Caco-2 (cell line): ENCODE results near the gene C17orf50. TPM values are rescaled to one million over a fixed set of nuclear protein-coding genes. Genes with fewer than 3 reads are reported as not detected.

Experiments
- BruUV-seq: library from RNA; stranded (reverse); fragments of 400-500 nt; replicated peaks from 2 replicates; lab custom pipeline; 2021; lab: Mats Ljungman, UMichigan
- CTCF ChIA-PET: fragments of 300-600 bp; sonication (Branson Sonifier 250); formaldehyde crosslinking; loops from one replicate; lab custom pipeline; 2022; ENCODE audit warnings: antibody characterized with exemption; lab: Charles Lee
- POLR2A ChIA-PET: fragments of 300-600 bp; sonication (Branson Sonifier 250); formaldehyde crosslinking; loops from one replicate; lab custom pipeline; 2022; ENCODE audit warnings: antibody characterized with exemption; lab: Charles Lee
- DNase-seq, 2 experiments: peaks; one replicate each; pipeline versions ENCODE4 v3.0.0 to v3.0.0-alpha.2; 2020 to 2022
- H3K27me3 ChIP-seq: replicated peaks from 2 replicates; pipeline ENCODE4 v1.6.0; 2011; ENCODE audit warnings: low read length; ENCODE audit not compliant: control insufficient read depth, insufficient read depth
- H3K36me3 ChIP-seq: 2 replicates; pipeline ENCODE4 v1.5.1; 2011; ENCODE audit warnings: low read length; ENCODE audit not compliant: control insufficient read depth, insufficient read depth
- H3K4me1 ChIP-seq: fragments of 250-450 bp; sonication (Bioruptor Pico); 2 replicates; pipeline ENCODE4 v1.5.1; 2020; ENCODE audit warnings: mild to moderate bottlenecking
- H3K4me3 ChIP-seq: 2 replicates; pipeline ENCODE4 v1.5.1; 2011; ENCODE audit warnings: low read depth, mild to moderate bottlenecking, control low read depth, low read length
- H3K9me3 ChIP-seq: fragments of 250-450 bp; sonication (Bioruptor Pico); 2 replicates; pipeline ENCODE4 v1.5.1; 2020; ENCODE audit warnings: mild to moderate bottlenecking, moderate library complexity
- H3K27ac Mint-ChIP-seq: one replicate; pipeline ENCODE4 v1.8.0; 2022; ENCODE audit warnings: mixed read lengths; ENCODE audit not compliant: unreplicated experiment
- H3K27me3 Mint-ChIP-seq: one replicate; pipeline ENCODE4 v1.8.0; 2022; ENCODE audit warnings: mixed read lengths; ENCODE audit not compliant: insufficient read depth, unreplicated experiment
- H3K36me3 Mint-ChIP-seq: one replicate; pipeline ENCODE4 v1.8.0; 2022; ENCODE audit warnings: mild to moderate bottlenecking, mixed read lengths; ENCODE audit not compliant: insufficient read depth, unreplicated experiment
- H3K4me1 Mint-ChIP-seq: one replicate; pipeline ENCODE4 v1.8.0; 2022; ENCODE audit warnings: low read depth, mixed read lengths; ENCODE audit not compliant: unreplicated experiment
- H3K4me3 Mint-ChIP-seq: one replicate; pipeline ENCODE4 v1.8.0; 2022; ENCODE audit warnings: mild to moderate bottlenecking, moderate library complexity, mixed read lengths; ENCODE audit not compliant: unreplicated experiment
- H3K9me3 Mint-ChIP-seq: one replicate; pipeline ENCODE4 v1.8.0; 2022; ENCODE audit warnings: mixed read lengths; ENCODE audit not compliant: unreplicated experiment
- intact Hi-C: fragments of 100-400 bp; cut with micrococcal nuclease; formaldehyde crosslinking; loops from one replicate; pipeline ENCODE4 v1.10.0; 2022; ENCODE audit not compliant: unreplicated experiment
- total RNA-seq: library from RNA; stranded (reverse); gene quantifications from 2 replicates; pipeline ENCODE4 v1.2.3, GENCODE V29; 2022
- TF ChIP-seq, protein P1 (sequence below), 2 experiments: fragments of 200-600 bp in 1 of 2; IDR thresholded peaks; 1 replicate in 1 of 2; 2 replicates in 1 of 2; pipeline versions ENCODE4 v1.5.1 to v1.8.0; 2011 to 2022; ENCODE audit warnings: antibody characterized with exemption in 1 of 2, control low read depth in 1 of 2, inconsistent platforms in 1 of 2, low read depth in 1 of 2, low read length in 1 of 2, mild to moderate bottlenecking in 1 of 2, moderate library complexity in 1 of 2; ENCODE audit not compliant: insufficient read depth in 1 of 2, severe bottlenecking in 1 of 2, unreplicated experiment in 1 of 2

Gene C17orf50
- total RNA-seq, 1 experiment from 2014 or later: not detected

- H3K27ac Mint-ChIP-seq: no peak overlapping the region
- intact Hi-C loops: no loop called here
- TF ChIP-seq, protein P1, sequence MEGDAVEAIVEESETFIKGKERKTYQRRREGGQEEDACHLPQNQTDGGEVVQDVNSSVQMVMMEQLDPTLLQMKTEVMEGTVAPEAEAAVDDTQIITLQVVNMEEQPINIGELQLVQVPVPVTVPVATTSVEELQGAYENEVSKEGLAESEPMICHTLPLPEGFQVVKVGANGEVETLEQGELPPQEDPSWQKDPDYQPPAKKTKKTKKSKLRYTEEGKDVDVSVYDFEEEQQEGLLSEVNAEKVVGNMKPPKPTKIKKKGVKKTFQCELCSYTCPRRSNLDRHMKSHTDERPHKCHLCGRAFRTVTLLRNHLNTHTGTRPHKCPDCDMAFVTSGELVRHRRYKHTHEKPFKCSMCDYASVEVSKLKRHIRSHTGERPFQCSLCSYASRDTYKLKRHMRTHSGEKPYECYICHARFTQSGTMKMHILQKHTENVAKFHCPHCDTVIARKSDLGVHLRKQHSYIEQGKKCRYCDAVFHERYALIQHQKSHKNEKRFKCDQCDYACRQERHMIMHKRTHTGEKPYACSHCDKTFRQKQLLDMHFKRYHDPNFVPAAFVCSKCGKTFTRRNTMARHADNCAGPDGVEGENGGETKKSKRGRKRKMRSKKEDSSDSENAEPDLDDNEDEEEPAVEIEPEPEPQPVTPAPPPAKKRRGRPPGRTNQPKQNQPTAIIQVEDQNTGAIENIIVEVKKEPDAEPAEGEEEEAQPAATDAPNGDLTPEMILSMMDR (IDR thresholded peaks at IDR 0.05; ENCODE audit: insufficient read depth in 1 of 2, low read depth in 1 of 2, low read length in 1 of 2, severe bottlenecking in 1 of 2, unreplicated experiment in 1 of 2): no peak
- Histone ChIP-seq H3K4me1 (peaks cover 4% of the 10 kb centered on the region; the same call in 1 of the 2 replicates), H3K27me3 (no peaks in the 10 kb centered on the region), H3K9me3 (no peaks in the 10 kb centered on the region), H3K36me3 (no peaks in the 10 kb centered on the region), H3K4me3 (no peak overlapping the region)
- H3K36me3 Mint-ChIP-seq: no peaks in the 10 kb centered on the region
- H3K4me3 Mint-ChIP-seq: no peak overlapping the region
- H3K4me1 Mint-ChIP-seq: peaks cover 6% of the 10 kb centered on the region
- DNase-seq: no peak
- H3K27me3 Mint-ChIP-seq: peaks cover 6% of the 10 kb centered on the region
- ChIA-PET POLR2A (no interaction called here), CTCF (interaction anchor here (1.4 kb wide), 1 partner anchor 12 kb away, joined by 5 read pairs; no protein-coding TSS in a partner anchor)
- no peaks in the 10 kb centered on the region for H3K9me3 Mint-ChIP-seq
- BruUV-seq: no TSS peak
These were observed 8.2 kb upstream of the C17orf50 start for GRCh38 chr17:35752471-35752870.

DNA sequence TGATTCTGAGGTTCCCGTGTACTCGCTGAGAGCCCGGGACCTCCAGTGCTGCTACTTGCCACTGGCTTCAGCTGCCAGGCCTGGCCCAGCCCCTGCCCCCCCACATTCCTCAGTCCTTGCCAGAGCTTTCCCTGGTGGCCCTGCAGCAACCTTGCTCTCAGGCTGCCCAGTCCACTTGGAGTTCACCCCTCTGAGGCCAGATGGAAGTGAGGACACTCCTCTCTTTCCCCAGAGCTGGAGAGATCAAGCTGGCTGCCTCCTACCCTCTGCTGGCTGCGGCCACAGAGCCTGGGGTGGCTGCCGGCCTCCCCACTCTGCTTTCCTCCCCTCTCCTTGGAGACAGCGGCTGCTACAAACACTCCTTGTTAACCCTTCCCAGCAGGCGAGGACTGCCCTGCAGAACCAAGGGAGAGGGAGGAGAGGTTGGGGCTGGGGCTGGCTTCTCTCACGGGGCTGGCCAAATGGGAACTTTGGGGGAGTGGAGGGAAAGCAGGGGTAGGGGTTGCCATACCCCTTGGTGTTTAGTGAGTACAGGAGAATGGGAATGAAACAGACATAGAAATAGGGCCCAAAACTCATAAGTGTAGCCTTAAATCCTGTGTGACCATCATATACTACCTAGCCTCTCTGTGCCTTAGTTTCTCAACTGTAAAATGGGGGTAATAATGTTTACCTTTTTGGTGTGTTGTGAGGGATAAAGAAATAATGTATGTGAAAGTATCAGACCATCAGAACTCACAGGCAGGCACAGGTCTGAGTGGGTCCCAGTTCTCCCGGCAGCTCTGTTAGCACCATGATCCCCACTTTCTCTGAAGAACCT is 7.5 kb upstream of the C17orf50 start, which contains the start of gene GAS2L2:
Gene GAS2L2, minus strand, starts transcription at position 295 of the 820 bp plus-strand sequence. CDS start 389 bp downstream, outside the sequence.
- H3K36me3 Mint-ChIP-seq: no peaks in the 10 kb centered on the region
- Histone ChIP-seq H3K36me3 (no peaks in the 10 kb centered on the region), H3K4me1 (0 out of 2 replicates have a peak, but pooled peaks cover 4% of the 10 kb centered on the region), H3K4me3 (no peak within 1 kb of the TSS), H3K9me3 (no peaks in the 10 kb centered on the region), H3K27me3 (no peaks in the 10 kb centered on the region)
- no peak for DNase-seq
- peaks cover 6% of the 10 kb centered on the region for H3K27me3 Mint-ChIP-seq
- no peak within 1 kb of the TSS for H3K4me3 Mint-ChIP-seq
- CTCF ChIA-PET: interaction anchor here (1.4 kb wide), 1 partner anchor 11 kb away, joined by 5 read pairs; no protein-coding TSS in a partner anchor
- no TSS peak for BruUV-seq
- H3K4me1 Mint-ChIP-seq: peaks cover 6% of the 10 kb centered on the region
- H3K9me3 Mint-ChIP-seq: no peaks in the 10 kb centered on the region
- POLR2A ChIA-PET: no interaction called here
- no peak within 1 kb of the TSS for H3K27ac Mint-ChIP-seq
- intact Hi-C loops: no loop called here
- TF ChIP-seq, protein P1 (IDR thresholded peaks at IDR 0.05; ENCODE audit: insufficient read depth in 1 of 2, low read depth in 1 of 2, low read length in 1 of 2, severe bottlenecking in 1 of 2, unreplicated experiment in 1 of 2): no peak

DNA sequence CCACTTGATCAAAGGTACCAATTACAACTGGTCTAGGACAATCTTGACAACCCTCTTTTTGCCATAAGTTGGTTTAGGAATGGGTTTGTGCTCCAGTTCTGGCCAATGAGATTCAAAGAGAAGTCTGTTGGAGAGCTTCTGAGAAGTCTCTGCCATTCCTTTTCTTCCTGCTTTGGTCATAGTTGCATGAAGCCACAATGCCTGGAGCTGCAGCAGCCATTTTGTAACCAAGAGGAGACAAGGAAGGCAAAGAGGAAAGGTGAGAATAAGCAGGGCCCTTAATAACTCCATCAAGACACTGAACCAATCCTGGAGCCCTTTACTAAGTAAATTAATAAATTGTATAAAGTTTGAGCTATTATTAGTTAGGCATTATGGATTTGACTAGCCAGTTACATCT is 3.4 kb upstream of the C17orf50 start:
- peaks cover 14% of the 10 kb centered on the region for H3K4me1 Mint-ChIP-seq
- no peak overlapping the region for H3K4me3 Mint-ChIP-seq
- no peak overlapping the region for H3K27ac Mint-ChIP-seq
- no peaks in the 10 kb centered on the region for H3K36me3 ChIP-seq
- TF ChIP-seq, protein P1 (IDR thresholded peaks at IDR 0.05; ENCODE audit: insufficient read depth in 1 of 2, low read depth in 1 of 2, low read length in 1 of 2, severe bottlenecking in 1 of 2, unreplicated experiment in 1 of 2): no peak
- H3K36me3 Mint-ChIP-seq: no peaks in the 10 kb centered on the region
- H3K27me3 ChIP-seq: no peaks in the 10 kb centered on the region
- H3K9me3 ChIP-seq: no peaks in the 10 kb centered on the region
- H3K4me1 ChIP-seq: peaks cover 9% of the 10 kb centered on the region
- ChIA-PET CTCF (no interaction called here), POLR2A (no interaction called here)
- no TSS peak for BruUV-seq
- no peak for DNase-seq
- H3K4me3 ChIP-seq: no peak overlapping the region
- intact Hi-C loops: no loop called here
- no peaks in the 10 kb centered on the region for H3K27me3 Mint-ChIP-seq
- H3K9me3 Mint-ChIP-seq: peaks cover 6% of the 10 kb centered on the region
